ENCODE data around the gene ATP6V1G2.

Gene ATP6V1G2

DNA sequence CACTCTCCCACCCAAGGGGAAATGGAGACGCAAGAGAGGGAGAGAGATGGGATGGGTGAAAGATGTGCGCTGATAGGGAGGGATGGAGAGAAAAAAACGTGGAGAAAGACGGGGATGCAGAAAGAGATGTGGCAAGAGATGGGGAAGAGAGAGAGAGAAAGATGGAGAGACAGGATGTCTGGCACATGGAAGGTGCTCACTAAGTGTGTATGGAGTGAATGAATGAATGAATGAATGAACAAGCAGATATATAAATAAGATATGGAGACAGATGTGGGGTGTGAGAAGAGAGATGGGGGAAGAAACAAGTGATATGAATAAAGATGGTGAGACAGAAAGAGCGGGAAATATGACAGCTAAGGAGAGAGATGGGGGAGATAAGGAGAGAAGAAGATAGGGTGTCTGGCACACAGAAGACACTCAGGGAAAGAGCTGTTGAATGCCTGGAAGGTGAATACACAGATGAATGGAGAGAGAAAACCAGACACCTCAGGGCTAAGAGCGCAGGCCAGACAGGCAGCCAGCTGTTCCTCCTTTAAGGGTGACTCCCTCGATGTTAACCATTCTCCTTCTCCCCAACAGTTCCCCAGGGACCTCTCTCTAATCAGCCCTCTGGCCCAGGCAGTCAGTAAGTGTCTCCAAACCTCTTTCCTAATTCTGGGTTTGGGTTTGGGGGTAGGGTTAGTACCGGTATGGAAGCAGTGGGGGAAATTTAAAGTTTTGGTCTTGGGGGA is 29.7 kb upstream of the ATP6V1G2 start:
- DNase-seq (ENCODE audit: low read depth in 1 of 2, low spot score in 1 of 2) = no peak

DNA sequence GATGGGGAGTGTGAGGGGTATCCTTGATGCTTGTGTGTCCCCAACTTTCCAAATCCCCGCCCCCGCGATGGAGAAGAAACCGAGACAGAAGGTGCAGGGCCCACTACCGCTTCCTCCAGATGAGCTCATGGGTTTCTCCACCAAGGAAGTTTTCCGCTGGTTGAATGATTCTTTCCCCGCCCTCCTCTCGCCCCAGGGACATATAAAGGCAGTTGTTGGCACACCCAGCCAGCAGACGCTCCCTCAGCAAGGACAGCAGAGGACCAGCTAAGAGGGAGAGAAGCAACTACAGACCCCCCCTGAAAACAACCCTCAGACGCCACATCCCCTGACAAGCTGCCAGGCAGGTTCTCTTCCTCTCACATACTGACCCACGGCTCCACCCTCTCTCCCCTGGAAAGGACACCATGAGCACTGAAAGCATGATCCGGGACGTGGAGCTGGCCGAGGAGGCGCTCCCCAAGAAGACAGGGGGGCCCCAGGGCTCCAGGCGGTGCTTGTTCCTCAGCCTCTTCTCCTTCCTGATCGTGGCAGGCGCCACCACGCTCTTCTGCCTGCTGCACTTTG is 29.0 kb upstream of the ATP6V1G2 start, which contains the start of gene TNF:
TSS of gene TNF (plus strand) at position 231 of the 567 bp plus-strand sequence. CDS start at position 408, 177 bp downstream.
- DNase-seq (ENCODE audit: low read depth in 1 of 2, low spot score in 1 of 2) = peak; percentile 45 to 76

GRCh38 chr6:31574106-31575061 is 28.0 kb upstream of the ATP6V1G2 start:
- no peak for DNase-seq (ENCODE audit: low read depth in 1 of 2, low spot score in 1 of 2)

GRCh38 chr6:31573239-31574105 is 27.1 kb upstream of the ATP6V1G2 start:
- no peak for DNase-seq (ENCODE audit: low read depth in 1 of 2, low spot score in 1 of 2)

GRCh38 chr6:31572041-31572911 is 25.9 kb upstream of the ATP6V1G2 start, which contains the start of gene LTA:
TSS of gene LTA (plus strand) at chr6:31572289. CDS start at chr6:31572743, 454 bp downstream.
- DNase-seq (ENCODE audit: low read depth in 1 of 2, low spot score in 1 of 2) = peak; percentile 57 to 66

DNA sequence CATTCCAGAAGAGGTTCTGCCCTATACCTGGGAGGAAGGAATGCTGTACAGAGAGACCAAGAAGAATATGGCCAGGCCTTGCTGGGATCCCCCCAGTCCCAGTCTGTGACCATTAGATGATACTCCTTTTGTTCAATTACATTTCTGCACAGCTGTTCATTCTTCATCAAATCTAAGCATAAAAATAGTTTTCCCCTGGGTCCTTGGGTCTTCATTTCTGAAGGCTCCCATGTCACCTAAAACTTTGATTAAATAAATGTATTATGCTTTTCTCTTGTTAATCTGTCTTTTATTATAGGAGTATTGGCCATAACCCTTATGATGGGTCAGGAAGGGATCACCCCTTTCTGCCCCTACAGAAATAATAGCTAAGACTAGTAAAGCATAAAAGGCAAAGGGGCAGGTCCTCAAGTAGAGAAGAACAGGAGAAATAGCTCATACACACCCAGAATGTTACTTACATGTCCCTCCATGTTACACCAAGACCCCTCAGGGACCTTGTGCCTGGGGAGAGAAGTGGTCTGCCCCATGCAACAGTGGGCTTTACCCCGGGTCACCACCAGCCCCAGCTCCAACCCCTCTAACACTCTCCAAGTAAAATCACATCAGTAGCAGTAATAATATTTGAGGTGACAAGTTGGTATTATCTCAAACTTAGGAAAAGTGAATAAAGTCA is 23.6 kb upstream of the ATP6V1G2 start:
- DNase-seq (ENCODE audit: low read depth in 1 of 2, low spot score in 1 of 2) = no peak

- peak in 1 of 2 donors; percentile 60 for DNase-seq (ENCODE audit: low read depth in 1 of 2, low spot score in 1 of 2)
Measured at GRCh38 chr6:31568537-31568961, 22.1 kb upstream of the ATP6V1G2 start.

- no peak for DNase-seq (ENCODE audit: low read depth in 1 of 2, low spot score in 1 of 2)
Measured at GRCh38 chr6:31567531-31568370, 21.3 kb upstream of the ATP6V1G2 start.

- no peak for DNase-seq (ENCODE audit: low read depth in 1 of 2, low spot score in 1 of 2)
Measured at GRCh38 chr6:31560697-31561058, 14.3 kb upstream of the ATP6V1G2 start.

DNA sequence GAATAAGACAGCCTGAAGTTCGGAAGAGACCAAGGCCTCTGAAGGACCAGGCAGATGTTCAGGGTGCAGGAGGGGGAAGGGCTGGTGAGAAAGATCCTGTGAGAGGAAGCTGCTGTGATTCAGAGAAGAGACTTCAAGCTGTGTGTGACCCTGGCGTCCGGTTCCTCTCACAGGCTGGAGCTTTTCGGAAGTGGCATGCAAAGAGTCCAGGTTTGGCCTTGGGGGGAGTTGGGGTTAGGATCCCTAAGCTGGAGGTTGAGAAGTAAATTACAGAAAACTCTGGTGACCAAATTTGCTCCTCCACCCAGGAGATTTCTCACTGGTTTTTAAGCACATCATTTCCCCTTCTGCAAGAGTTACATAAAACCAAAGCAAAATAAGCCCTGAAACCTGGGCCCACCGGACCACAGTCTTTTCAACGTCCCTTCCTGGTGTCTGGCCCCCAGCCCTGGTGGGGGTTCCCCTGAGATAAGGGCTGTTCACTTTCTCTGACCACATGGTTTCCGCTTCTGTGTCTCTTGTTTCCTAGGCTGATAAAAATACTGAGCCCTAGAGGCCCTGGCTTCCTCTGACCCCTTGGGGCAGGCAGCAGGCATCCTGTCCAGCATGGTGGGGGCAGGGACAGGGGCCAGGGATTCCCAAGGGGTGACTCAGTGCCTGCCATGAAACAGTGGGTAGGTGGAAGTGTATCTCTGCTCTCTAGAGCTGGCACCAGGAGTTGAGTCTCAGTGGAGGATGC is 13.7 kb upstream of the ATP6V1G2 start:
- DNase-seq (ENCODE audit: low read depth in 1 of 2, low spot score in 1 of 2) = no peak

GRCh38 chr6:31559606-31559957 is 13.2 kb upstream of the ATP6V1G2 start:
- no peak for DNase-seq (ENCODE audit: low read depth in 1 of 2, low spot score in 1 of 2)

- peak in 1 of 2 donors; percentile 59 for DNase-seq (ENCODE audit: low read depth in 1 of 2, low spot score in 1 of 2)
Measured at GRCh38 chr6:31558631-31559500, 12.5 kb upstream of the ATP6V1G2 start.

DNA sequence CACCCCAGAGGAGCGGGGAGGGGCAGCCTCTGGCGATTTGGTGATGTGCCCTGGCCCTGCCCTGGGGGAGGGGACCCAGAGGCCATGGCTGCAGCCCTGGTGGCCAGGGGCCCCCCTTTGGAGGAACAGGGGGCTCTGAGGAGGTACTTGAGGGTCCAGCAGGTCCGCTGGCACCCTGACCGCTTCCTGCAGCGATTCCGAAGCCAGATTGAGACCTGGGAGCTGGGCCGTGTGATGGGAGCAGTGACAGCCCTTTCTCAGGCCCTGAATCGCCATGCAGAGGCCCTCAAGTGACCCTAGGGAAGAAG is 11.9 kb upstream of the ATP6V1G2 start:
- no peak for DNase-seq (ENCODE audit: low read depth in 1 of 2, low spot score in 1 of 2)

DNA sequence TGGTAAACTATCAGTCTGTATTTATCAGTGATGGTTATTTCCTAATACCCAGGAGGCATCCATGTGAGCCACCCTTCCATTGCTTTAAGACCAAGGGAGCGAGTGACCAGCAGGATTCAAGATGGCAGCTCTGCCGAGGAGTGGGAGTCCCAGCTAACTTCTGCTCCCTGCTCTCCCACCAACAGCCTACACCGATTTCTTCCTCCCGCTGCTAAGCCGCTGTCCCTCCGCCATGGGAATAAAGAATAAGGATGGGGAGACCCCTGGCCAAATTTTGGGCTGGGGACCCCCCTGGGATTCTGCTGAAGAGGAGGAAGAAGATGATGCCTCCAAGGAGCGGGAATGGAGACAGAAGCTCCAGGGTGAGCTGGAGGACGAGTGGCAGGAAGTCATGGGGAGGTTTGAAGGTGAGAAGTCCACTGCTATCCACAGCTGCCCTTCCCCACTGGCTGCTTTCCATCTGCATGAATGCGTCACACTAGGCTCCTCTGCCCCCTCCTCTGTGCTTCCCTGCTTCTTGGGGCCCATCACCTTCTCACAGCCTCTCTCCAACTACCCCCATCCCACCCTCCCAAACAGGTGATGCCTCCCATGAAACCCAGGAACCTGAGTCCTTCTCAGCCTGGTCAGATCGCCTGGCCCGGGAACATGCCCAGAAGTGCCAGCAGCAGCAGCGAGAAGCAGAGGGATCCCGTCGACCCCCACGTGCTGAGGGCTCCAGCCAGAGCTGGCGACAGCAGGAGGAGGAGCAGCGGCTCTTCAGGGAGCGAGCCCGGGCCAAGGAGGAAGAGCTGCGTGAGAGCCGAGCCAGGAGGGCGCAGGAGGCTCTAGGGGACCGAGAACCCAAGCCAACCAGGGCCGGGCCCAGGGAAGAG is 11.3 kb upstream of the ATP6V1G2 start:
- DNase-seq (ENCODE audit: low read depth in 1 of 2, low spot score in 1 of 2) = no peak

DNA sequence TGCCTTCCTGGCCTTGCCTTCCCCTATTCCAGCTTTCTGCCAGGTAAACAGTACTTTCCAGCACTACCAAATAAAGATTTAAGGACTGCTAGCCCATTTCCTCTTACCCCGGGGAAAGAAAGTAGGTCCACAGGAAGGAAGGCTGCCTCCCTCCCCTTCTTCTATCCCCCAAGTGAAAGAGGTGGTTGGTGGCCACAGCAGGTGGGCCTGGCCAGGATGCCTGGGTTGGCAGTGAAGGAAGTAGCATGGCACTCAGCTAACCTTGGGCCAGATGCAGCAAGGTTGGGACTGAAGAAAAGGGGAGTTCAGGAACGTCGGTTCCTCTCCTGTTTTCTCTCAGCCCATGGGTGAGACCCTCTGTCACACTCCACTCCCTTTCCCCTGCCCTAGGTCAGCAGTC is 9.9 kb upstream of the ATP6V1G2 start:
- DNase-seq (ENCODE audit: low read depth in 1 of 2, low spot score in 1 of 2) = no peak

GRCh38 chr6:31551371-31551770 is 5.0 kb upstream of the ATP6V1G2 start:
- DNase-seq (ENCODE audit: low read depth in 1 of 2, low spot score in 1 of 2) = peak in 1 of 2 donors; percentile 47
